ENCODE results near the gene GRAMD1A.
"Not testable (repeated sequence)": the region's sequence is repeated elsewhere in the genome, so short reads cannot be mapped to it uniquely, and the experiment has no call there.

GRAMD1A gene

GRCh38 chr19:34999498-35000337, at the start of gene GRAMD1A:
TSS of gene GRAMD1A (plus strand) at chr19:35000323. CDS start at chr19:35000479, 156 bp downstream.
- DNase-seq, result peak; percentile 70 to 79

GRCh38 chr19:34953092-34953491, 47.0 kb upstream of the GRAMD1A start:
- no peak for DNase-seq

GRCh38 chr19:34957830-34958751, 42.0 kb upstream of the GRAMD1A start:
- no peak for DNase-seq

- no peak for DNase-seq
Measured at GRCh38 chr19:34959021-34959420, 41.1 kb upstream of the GRAMD1A start.

GRCh38 chr19:34960103-34960805, 39.9 kb upstream of the GRAMD1A start:
- no peak for DNase-seq

GRCh38 chr19:34960940-34961679, 39.0 kb upstream of the GRAMD1A start:
- DNase-seq, result no peak

- no peak for DNase-seq
Measured at GRCh38 chr19:34961775-34962686, 38.1 kb upstream of the GRAMD1A start.

GRCh38 chr19:34962687-34963572, 37.2 kb upstream of the GRAMD1A start:
- no peak for DNase-seq

- DNase-seq, result no peak
Measured at GRCh38 chr19:34963573-34964406, 36.3 kb upstream of the GRAMD1A start, which contains the start of gene ZNF792. TSS of gene ZNF792 (minus strand) at chr19:34964229. CDS start at chr19:34963662, 567 bp downstream.

GRCh38 chr19:34964598-34964997, 35.5 kb upstream of the GRAMD1A start:
- no peak for DNase-seq

GRCh38 chr19:34965505-34965904, 34.6 kb upstream of the GRAMD1A start:
- not testable (repeated sequence) for DNase-seq

- DNase-seq, result no peak
Measured at GRCh38 chr19:34967551-34967950, 32.6 kb upstream of the GRAMD1A start.

- DNase-seq, result no peak
Measured at GRCh38 chr19:34969721-34970120, 30.4 kb upstream of the GRAMD1A start.

GRCh38 chr19:34970185-34970780, 29.8 kb upstream of the GRAMD1A start:
- DNase-seq, result not testable (repeated sequence)

- no peak for DNase-seq
Measured at GRCh38 chr19:34972163-34972705, 27.9 kb upstream of the GRAMD1A start.

GRCh38 chr19:34974646-34975045, 25.5 kb upstream of the GRAMD1A start:
- no peak for DNase-seq

- no peak for DNase-seq
Measured at GRCh38 chr19:34975056-34975455, 25.1 kb upstream of the GRAMD1A start.

- no peak for DNase-seq
Measured at GRCh38 chr19:34976611-34977010, 23.5 kb upstream of the GRAMD1A start.
